AG09319 (cell line): ENCODE results near the gene MTRF1.
A peak's percentile ranks its signal among the peaks of the same experiment; 100 is the strongest.

Experiments
- DNase-seq: peaks from one replicate; pipeline ENCODE4 v3.0.0-alpha.2; 2010; ENCODE audit warnings: low read depth; ENCODE audit errors: extremely low read depth
- TF ChIP-seq, protein P1 (sequence below): IDR thresholded peaks from 2 replicates; pipeline ENCODE4 v1.5.1; 2011; ENCODE audit warnings: low read depth, mild to moderate bottlenecking, inconsistent platforms, low read length, moderate library complexity

MTRF1 gene

DNA sequence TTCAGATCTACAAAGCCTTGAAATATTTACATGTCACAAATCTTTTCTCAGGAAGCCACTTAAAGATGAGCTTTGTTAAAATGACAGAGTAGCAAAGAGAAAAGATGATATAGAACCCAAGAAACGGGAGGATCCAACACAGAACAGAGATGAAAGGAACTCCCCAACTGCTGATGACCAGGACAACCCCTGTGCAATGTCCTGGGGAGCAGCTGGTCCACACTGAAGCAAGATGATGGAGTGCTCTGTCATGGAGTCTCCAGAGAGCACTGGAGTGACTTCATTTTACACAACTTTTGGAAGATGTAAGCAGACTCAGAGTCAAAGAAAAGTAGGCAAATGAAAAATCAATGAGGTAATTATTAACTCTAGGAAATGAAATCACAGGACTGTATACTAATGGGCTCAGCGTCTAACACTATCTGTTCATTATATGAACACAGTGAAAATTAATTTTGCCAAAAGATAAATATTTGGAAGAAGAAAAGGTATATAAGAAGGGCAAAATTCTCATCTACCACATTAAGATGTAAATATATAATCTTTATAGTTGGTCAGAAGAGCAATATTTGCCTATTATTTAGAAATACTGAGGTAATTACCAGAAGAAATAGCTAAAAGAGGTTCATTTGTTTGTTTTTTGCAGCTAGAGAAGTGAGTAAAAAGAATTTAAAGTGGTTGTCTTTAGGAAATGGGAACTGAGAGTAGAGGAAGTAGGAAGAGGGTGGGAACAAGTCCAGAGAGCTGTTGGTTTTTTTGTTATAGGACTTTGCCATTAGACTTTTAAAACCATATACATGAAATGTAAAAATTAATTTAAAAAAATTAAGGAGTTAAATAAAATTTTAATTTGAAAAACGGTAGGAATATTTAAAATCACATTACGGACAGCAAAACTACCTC is 30.5 kb downstream of the MTRF1 start:
- TF ChIP-seq, protein P1, sequence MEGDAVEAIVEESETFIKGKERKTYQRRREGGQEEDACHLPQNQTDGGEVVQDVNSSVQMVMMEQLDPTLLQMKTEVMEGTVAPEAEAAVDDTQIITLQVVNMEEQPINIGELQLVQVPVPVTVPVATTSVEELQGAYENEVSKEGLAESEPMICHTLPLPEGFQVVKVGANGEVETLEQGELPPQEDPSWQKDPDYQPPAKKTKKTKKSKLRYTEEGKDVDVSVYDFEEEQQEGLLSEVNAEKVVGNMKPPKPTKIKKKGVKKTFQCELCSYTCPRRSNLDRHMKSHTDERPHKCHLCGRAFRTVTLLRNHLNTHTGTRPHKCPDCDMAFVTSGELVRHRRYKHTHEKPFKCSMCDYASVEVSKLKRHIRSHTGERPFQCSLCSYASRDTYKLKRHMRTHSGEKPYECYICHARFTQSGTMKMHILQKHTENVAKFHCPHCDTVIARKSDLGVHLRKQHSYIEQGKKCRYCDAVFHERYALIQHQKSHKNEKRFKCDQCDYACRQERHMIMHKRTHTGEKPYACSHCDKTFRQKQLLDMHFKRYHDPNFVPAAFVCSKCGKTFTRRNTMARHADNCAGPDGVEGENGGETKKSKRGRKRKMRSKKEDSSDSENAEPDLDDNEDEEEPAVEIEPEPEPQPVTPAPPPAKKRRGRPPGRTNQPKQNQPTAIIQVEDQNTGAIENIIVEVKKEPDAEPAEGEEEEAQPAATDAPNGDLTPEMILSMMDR = no peak
- no peak for DNase-seq

GRCh38 chr13:41231786-41232185 is 31.6 kb downstream of the MTRF1 start:
- TF ChIP-seq, protein P1 = no peak
- no peak for DNase-seq

DNA sequence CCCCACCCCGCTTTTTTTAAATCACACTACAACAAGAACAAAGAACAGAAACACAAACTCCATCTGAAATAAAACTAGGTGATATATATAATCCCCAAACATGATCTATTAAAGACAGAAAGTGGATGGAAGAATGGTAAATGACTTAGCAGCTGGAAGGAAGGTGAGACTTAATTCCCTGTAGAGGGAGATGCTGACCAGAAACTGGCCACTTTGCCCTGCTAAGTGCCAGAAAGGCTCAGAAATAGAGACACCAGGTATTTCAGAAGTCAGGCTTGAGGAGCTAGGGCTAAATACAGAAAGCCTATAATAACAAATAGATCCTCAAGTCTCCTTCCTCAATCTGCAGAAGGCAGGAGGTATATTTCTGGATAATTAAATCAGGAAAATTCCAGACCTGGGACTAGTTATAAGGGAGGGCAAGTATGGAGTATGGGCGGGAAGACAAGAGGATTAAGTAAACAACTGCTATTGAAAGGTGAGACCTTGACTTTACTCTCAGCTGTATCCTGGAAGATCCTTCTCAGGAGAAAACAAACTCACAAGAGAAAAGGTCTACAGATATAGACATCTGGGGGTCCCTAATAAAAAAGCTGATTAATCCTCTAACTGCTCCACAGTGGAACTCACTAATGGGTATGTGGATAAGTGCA is 32.2 kb downstream of the MTRF1 start:
- TF ChIP-seq, protein P1 = no peak
- no peak for DNase-seq

DNA sequence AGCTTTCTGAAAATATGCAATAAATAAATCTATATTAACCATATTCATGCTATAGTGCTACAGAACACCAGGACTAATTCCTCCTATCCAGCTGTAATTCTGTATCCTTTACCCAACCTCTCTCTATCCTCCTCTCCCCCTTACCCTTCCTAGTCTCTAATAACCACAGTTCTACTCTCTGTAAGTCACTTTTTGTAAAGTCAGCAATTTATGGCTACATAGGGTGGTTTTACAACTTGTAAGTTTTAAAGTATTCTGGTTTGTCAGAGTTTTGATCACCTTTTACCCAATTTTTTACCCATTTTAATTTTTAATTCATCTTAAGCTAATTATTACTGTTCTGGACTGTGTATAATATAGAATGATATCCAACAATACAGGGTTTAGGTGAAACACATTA is 34.0 kb downstream of the MTRF1 start:
- TF ChIP-seq, protein P1 = no peak

DNA sequence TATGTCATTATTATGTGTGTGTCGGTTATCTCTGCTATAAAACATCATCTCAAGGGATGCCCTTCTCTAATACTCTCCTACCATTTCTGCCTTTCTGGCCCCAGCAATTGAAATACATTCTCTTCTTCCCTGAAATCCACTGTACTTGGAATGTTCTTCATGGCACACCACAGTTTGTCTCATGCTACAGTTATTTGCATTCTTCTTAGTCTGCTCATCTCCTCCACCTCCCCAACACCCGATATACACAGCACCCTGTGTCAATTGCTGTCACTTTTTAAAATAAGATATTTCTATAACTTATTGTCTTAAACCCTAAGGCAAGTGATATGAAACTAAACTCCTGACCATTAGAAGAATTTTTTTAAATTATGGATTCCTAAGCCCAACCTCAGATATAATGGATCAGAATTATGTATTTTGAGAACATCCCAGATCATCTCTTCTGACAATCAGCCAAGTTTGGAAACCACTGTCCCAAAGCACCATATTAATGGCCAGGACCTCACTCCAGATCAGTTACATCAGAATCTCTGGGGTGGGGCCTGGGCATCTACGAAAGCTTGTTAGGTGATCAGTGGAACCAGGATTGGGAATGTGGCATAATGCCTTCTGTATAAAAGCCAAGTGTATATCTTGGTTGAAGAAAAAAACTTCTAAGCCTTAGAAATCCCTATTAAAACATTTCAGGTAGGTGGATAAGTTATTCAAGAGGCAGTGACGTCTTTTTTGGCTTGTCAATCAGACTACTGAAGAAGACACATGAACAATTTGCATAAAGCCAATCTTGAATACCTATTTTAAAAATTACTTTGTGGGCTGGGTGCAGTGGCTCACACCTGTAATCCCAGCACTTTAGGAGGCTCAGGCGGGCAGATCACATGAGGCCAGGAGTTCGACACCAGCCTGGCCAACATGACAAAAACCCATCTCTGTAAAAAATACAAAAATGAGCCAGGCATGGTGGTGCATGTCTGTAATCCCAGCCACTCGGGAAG is 39.0 kb downstream of the MTRF1 start:
- DNase-seq = no peak
- TF ChIP-seq, protein P1 = no peak

More for the DNA sequence above, 34.0 kb downstream of the MTRF1 start:
- DNase-seq = no peak

- no peak for DNase-seq
- TF ChIP-seq, protein P1 = peak; percentile 64
Observed at GRCh38 chr13:41222259-41222852, 41.0 kb downstream of the MTRF1 start.
